Measurements from ENCODE around the gene TSHZ3. TPM values are rescaled to one million over a fixed set of nuclear protein-coding genes. Genes with fewer than 3 reads are reported as not detected.

The TSHZ3 gene
- total and polyA plus RNA-seq, 2 of the 8 experiments (the other 6 are each of a cell fraction or from before 2014, with no cell fraction given): 3.1 to 12.3 TPM

DNA sequence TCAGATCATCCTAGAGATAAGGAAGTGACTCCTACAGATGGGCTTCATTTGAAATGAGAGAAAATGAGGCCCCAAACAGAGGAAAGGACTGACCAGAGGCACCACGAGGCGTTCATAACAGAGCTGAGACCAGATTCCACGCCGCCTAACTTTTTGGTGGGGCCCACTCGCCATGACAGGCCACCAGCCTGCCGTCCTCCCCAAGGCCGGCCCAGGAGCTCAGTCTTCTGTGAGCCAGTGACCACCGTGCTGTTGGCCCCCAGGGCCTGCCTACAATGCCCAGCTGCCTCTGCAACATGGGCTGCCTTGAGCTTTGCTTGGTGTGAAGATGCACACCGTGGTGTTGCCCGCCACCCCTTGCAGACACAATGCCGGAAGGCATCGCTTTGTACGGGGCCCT is 40.5 kb downstream of the TSHZ3 start:
- no peak overlapping the region for H2BK20ac ChIP-seq (ENCODE audit: low read length)
- TF ChIP-seq RXRA (IDR thresholded peaks at IDR 0.05; ENCODE audit: insufficient read depth, low read depth, low read length): no peak
- TF ChIP-seq SIN3A (conservative IDR thresholded peaks at IDR 0.05 in 1 of 2, IDR thresholded peaks at IDR 0.05 in 1 of 2; ENCODE audit: low read depth in 1 of 2, low read length in 2 of 2): no peak
- no peak for TF ChIP-seq TAF1 (IDR thresholded peaks at IDR 0.05; ENCODE audit: low read depth, low read length)
- no peak for TF ChIP-seq KDM5A (IDR thresholded peaks at IDR 0.05; ENCODE audit: low read length)
- no peak for TF ChIP-seq SP4 (IDR thresholded peaks at IDR 0.05; ENCODE audit: low read length)
- no peak for TF ChIP-seq POU5F1 (IDR thresholded peaks at IDR 0.05; ENCODE audit: low read depth, low read length)
- no peak for TF ChIP-seq SUZ12 (IDR thresholded peaks at IDR 0.05; ENCODE audit: low read length)
- no peak overlapping the region for H3K18ac ChIP-seq (ENCODE audit: extremely low read depth, low read length)
- no peak overlapping the region for H2BK12ac ChIP-seq (ENCODE audit: low read depth, low read length)
- no peak overlapping the region for H3K14ac ChIP-seq (ENCODE audit: insufficient read length)
- H3K23ac ChIP-seq (ENCODE audit: insufficient read length): no peak overlapping the region
- peaks cover under 1% of the 10 kb centered on the region; the same call in 1 of the 2 replicates for H3K79me1 ChIP-seq (ENCODE audit: low read depth, low read length)
- no peak overlapping the region for H3K4me3 ChIP-seq (ENCODE audit: extremely low read depth in 1 of 4, insufficient read depth in 2 of 4, low read depth in 3 of 4, low read length in 4 of 4)
- CTCF ChIA-PET (ENCODE audit: partially characterized antibody): no interaction called here
- H2BK15ac ChIP-seq (ENCODE audit: low read length): no peak overlapping the region
- H3K79me2 ChIP-seq (ENCODE audit: control insufficient read depth in 1 of 2, insufficient read depth in 2 of 2, low read length in 2 of 2): peaks cover 0 to 7% of the 10 kb centered on the region in 2 experiments; a peak in 1 of 4 replicates
- POLR2A ChIA-PET (ENCODE audit: partially characterized antibody): no interaction called here
- H3K56ac ChIP-seq (replicated peaks; ENCODE audit: insufficient read length, low read depth, low read length): no peak overlapping the region
- no peaks in the 10 kb centered on the region for H3K9me3 ChIP-seq (ENCODE audit: insufficient read depth in 2 of 2, low read depth in 1 of 2, low read length in 1 of 2)
- no peak for FAIRE-seq
- H3K4me2 ChIP-seq (ENCODE audit: insufficient read depth in 1 of 2, low read depth in 2 of 2, low read length in 2 of 2): no peak overlapping the region
- no peak overlapping the region for H2BK120ac ChIP-seq (replicated peaks; ENCODE audit: low read depth, low read length)
- H3K4ac ChIP-seq (replicated peaks; ENCODE audit: insufficient read length, low read depth, low read length): no peak overlapping the region
- no peaks in the 10 kb centered on the region for H4K20me1 ChIP-seq (replicated peaks in 1 of 2; ENCODE audit: control insufficient read depth in 1 of 2, insufficient read depth in 2 of 2, low read length in 2 of 2)
- peak overlapping the region; percentile 38; the same call in 1 of the 2 replicates for H4K8ac ChIP-seq (ENCODE audit: extremely low read depth, insufficient read depth, low read length)
- no peak for DNase-seq (ENCODE audit: low read depth in 1 of 2, low spot score in 2 of 2)
- 92% methylated on average over 11 of the region's 13 CpGs; no CpG with 5 or more reads in 1 of the 2 experiments for WGBS, 2 experiments (ENCODE audit: extremely low coverage in 1 of 2, insufficient coverage in 1 of 2, insufficient read length in 1 of 2, insufficient replicate concordance in 2 of 2, low coverage in 1 of 2, low lambda C conversion rate in 2 of 2, missing lambda C conversion rate in 1 of 2)
- no peaks in the 10 kb centered on the region; a peak in 1 of 7 replicates for H3K4me1 ChIP-seq (replicated peaks in 1 of 4; ENCODE audit: control insufficient read depth in 3 of 4, insufficient read depth in 4 of 4, low read length in 3 of 4)
- no peak overlapping the region for H4K5ac ChIP-seq (ENCODE audit: insufficient read length, low read depth, low read length)
- H2AK5ac ChIP-seq (ENCODE audit: low read depth, low read length): no peak overlapping the region
- no peak overlapping the region for H2BK5ac ChIP-seq (ENCODE audit: low read depth, low read length)
- H2AFZ ChIP-seq (ENCODE audit: low read length): no peak overlapping the region
- H3K23me2 ChIP-seq (ENCODE audit: low read depth, low read length): no peaks in the 10 kb centered on the region
- H3K36me3 ChIP-seq (ENCODE audit: control insufficient read depth in 2 of 4, insufficient read depth in 4 of 4, low read length in 3 of 4): no peaks in the 10 kb centered on the region
- H3K27me3 ChIP-seq (replicated peaks in 1 of 4; ENCODE audit: control insufficient read depth in 3 of 4, extremely low read depth in 1 of 4, insufficient read depth in 3 of 4, low read length in 3 of 4): no peaks in the 10 kb centered on the region
- H3K9ac ChIP-seq (replicated peaks in 1 of 4; ENCODE audit: extremely low read depth in 1 of 4, low read depth in 3 of 4, low read length in 3 of 4): no peak overlapping the region
- H3K27ac ChIP-seq (ENCODE audit: low read depth, low read length): no peak overlapping the region
- no peak overlapping the region for H4K91ac ChIP-seq (replicated peaks; ENCODE audit: insufficient read length, low read length)
